ENCODE data around the gene CIAPIN1. TPM values are rescaled to one million over a fixed set of nuclear protein-coding genes. Genes with fewer than 3 reads are reported as not detected.

The CIAPIN1 gene
- total and polyA plus RNA-seq, 2 experiments from 2014 or later = 65.5 to 156 TPM

GRCh38 chr16:57416084-57416483 lies 31.1 kb downstream of the CIAPIN1 start:
- DNase-seq (ENCODE audit: low read depth in 1 of 2, low spot score in 1 of 2) = no peak
- TF ChIP-seq, protein P1, sequence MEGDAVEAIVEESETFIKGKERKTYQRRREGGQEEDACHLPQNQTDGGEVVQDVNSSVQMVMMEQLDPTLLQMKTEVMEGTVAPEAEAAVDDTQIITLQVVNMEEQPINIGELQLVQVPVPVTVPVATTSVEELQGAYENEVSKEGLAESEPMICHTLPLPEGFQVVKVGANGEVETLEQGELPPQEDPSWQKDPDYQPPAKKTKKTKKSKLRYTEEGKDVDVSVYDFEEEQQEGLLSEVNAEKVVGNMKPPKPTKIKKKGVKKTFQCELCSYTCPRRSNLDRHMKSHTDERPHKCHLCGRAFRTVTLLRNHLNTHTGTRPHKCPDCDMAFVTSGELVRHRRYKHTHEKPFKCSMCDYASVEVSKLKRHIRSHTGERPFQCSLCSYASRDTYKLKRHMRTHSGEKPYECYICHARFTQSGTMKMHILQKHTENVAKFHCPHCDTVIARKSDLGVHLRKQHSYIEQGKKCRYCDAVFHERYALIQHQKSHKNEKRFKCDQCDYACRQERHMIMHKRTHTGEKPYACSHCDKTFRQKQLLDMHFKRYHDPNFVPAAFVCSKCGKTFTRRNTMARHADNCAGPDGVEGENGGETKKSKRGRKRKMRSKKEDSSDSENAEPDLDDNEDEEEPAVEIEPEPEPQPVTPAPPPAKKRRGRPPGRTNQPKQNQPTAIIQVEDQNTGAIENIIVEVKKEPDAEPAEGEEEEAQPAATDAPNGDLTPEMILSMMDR (IDR thresholded peaks at IDR 0.05; ENCODE audit: low read depth, low read length) = no peak
- no peaks in the 10 kb centered on the region for H3K36me3 ChIP-seq
- no peaks in the 10 kb centered on the region for H3K9me3 ChIP-seq (ENCODE audit: low read depth)
- no peaks in the 10 kb centered on the region for H3K27me3 ChIP-seq
- no peak overlapping the region for H3K27ac ChIP-seq
- H3K4me1 ChIP-seq (ENCODE audit: low read depth) = no peaks in the 10 kb centered on the region
- no peak overlapping the region for H3K4me3 ChIP-seq

GRCh38 chr16:57413733-57414132 lies 33.5 kb downstream of the CIAPIN1 start:
- Histone ChIP-seq H3K27ac (no peak overlapping the region), H3K27me3 (no peaks in the 10 kb centered on the region), H3K36me3 (no peaks in the 10 kb centered on the region), H3K4me1 (ENCODE audit: low read depth) (no peaks in the 10 kb centered on the region), H3K9me3 (ENCODE audit: low read depth) (no peaks in the 10 kb centered on the region), H3K4me3 (no peak overlapping the region)
- TF ChIP-seq, protein P1 (IDR thresholded peaks at IDR 0.05; ENCODE audit: low read depth, low read length) = no peak
- no peak for DNase-seq (ENCODE audit: low read depth in 1 of 2, low spot score in 1 of 2)

- Histone ChIP-seq H3K27ac (no peak overlapping the region), H3K36me3 (no peaks in the 10 kb centered on the region), H3K4me3 (no peak overlapping the region), H3K9me3 (ENCODE audit: low read depth) (no peaks in the 10 kb centered on the region), H3K4me1 (ENCODE audit: low read depth) (no peaks in the 10 kb centered on the region), H3K27me3 (no peaks in the 10 kb centered on the region)
- no peak for DNase-seq (ENCODE audit: low read depth in 1 of 2, low spot score in 1 of 2)
- TF ChIP-seq, protein P1 (IDR thresholded peaks at IDR 0.05; ENCODE audit: low read depth, low read length) = no peak
These were observed 33.9 kb downstream of the CIAPIN1 start for GRCh38 chr16:57413301-57413730.

- no peaks in the 10 kb centered on the region for H3K9me3 ChIP-seq (ENCODE audit: low read depth)
- no peak overlapping the region for H3K27ac ChIP-seq
- TF ChIP-seq, protein P1 (IDR thresholded peaks at IDR 0.05; ENCODE audit: low read depth, low read length) = no peak
- no peaks in the 10 kb centered on the region for H3K36me3 ChIP-seq
- DNase-seq (ENCODE audit: low read depth in 1 of 2, low spot score in 1 of 2) = no peak
- H3K4me3 ChIP-seq = no peak overlapping the region
- H3K4me1 ChIP-seq (ENCODE audit: low read depth) = no peaks in the 10 kb centered on the region
- no peaks in the 10 kb centered on the region for H3K27me3 ChIP-seq
These were observed 34.6 kb downstream of the CIAPIN1 start for GRCh38 chr16:57412584-57412983.

DNA sequence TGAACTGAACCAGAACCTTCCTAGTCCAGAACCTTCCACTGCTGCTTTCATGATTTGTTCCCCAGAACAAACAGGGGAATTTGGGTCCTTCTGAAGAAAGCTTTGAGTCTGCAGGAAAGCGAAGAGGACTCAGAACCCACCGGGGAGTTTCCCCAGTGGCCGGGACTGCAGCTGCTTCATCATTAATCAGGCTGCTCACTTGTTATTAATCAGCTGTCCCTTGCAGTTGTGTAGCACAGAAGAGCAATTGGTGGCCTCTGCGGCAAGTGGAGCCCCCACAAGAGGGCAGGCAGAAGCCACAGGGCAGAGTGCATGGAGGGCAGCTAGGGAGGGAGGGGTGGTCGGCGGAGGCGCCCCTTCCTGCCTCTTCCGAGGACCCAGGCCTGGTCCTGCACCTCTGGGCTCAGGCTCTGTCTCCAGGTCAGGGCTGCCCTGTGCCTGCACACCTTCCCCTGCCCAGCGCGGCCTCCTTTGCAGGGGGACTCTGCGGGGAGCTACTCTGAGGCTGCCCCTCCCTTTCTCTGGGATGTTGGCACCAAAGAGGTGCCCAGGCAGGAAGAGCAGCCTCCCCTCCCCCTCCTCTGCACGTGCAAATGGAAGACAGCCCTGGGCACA lies 35.7 kb downstream of the CIAPIN1 start:
- Histone ChIP-seq H3K4me3 (no peak overlapping the region), H3K36me3 (no peaks in the 10 kb centered on the region), H3K27ac (no peak overlapping the region), H3K9me3 (ENCODE audit: low read depth) (no peaks in the 10 kb centered on the region), H3K27me3 (no peaks in the 10 kb centered on the region), H3K4me1 (ENCODE audit: low read depth) (no peaks in the 10 kb centered on the region)
- DNase-seq (ENCODE audit: low read depth in 1 of 2, low spot score in 1 of 2) = no peak
- TF ChIP-seq, protein P1 (IDR thresholded peaks at IDR 0.05; ENCODE audit: low read depth, low read length) = no peak
